ENCODE data around the gene KRTAP23-1.

The KRTAP23-1 gene

GRCh38 chr21:30305136-30305535, 43.3 kb downstream of the KRTAP23-1 start:
- no peak for DNase-seq
